ENCODE results near the gene DNAH2.
"Not testable (repeated sequence)": the region's sequence is repeated elsewhere in the genome, so short reads cannot be mapped to it uniquely, and the experiment has no call there.

The DNAH2 gene

GRCh38 chr17:7809086-7809790 is 91.7 kb downstream of the DNAH2 start:
- Histone ChIP-seq H3K4me1 (ENCODE audit: insufficient read depth, low read length, poor library complexity, severe bottlenecking) (peaks cover 5% of the 10 kb centered on the region), H3K4me3 (ENCODE audit: low read length, poor library complexity, severe bottlenecking) (no peak overlapping the region), H3K4me2 (ENCODE audit: low read depth, low read length, poor library complexity, severe bottlenecking) (no peak overlapping the region), H3F3A (ENCODE audit: low read depth) (no peaks in the 10 kb centered on the region), H3K79me2 (ENCODE audit: insufficient read depth, low read length) (no peaks in the 10 kb centered on the region), H3K36me3 (ENCODE audit: insufficient read depth, low read length) (no peaks in the 10 kb centered on the region), H2AFZ (ENCODE audit: low read length) (no peak overlapping the region), H3K9me2 (replicated peaks; ENCODE audit: low read depth, low read length) (no peaks in the 10 kb centered on the region), H4K20me1 (ENCODE audit: insufficient read depth, low read length, poor library complexity, severe bottlenecking) (no peaks in the 10 kb centered on the region), H3K9ac (ENCODE audit: low read depth, low read length, poor library complexity, severe bottlenecking) (no peak overlapping the region), H3K27me3 (ENCODE audit: insufficient read depth, low read length, poor library complexity, severe bottlenecking) (no peaks in the 10 kb centered on the region), H3K9me3 (ENCODE audit: insufficient read depth, low read depth, low read length) (no peaks in the 10 kb centered on the region)
- TF ChIP-seq CTCF (conservative IDR thresholded peaks at IDR 0.05; ENCODE audit: low read length) (no peak), EZH2phosphoT487 (IDR thresholded peaks at IDR 0.05; ENCODE audit: borderline replicate concordance) (no peak)

- H3F3A ChIP-seq (ENCODE audit: low read depth); H3K9me2 ChIP-seq (replicated peaks; ENCODE audit: low read depth, low read length); H4K20me1 ChIP-seq (ENCODE audit: insufficient read depth, low read length, poor library complexity, severe bottlenecking); H3K9me3 ChIP-seq (ENCODE audit: insufficient read depth, low read depth, low read length); H3K36me3 ChIP-seq (ENCODE audit: insufficient read depth, low read length); H3K9ac ChIP-seq (ENCODE audit: low read depth, low read length, poor library complexity, severe bottlenecking); H3K4me3 ChIP-seq (ENCODE audit: low read length, poor library complexity, severe bottlenecking); H3K4me1 ChIP-seq (ENCODE audit: insufficient read depth, low read length, poor library complexity, severe bottlenecking); H3K79me2 ChIP-seq (ENCODE audit: insufficient read depth, low read length); H3K27me3 ChIP-seq (ENCODE audit: insufficient read depth, low read length, poor library complexity, severe bottlenecking); H3K4me2 ChIP-seq (ENCODE audit: low read depth, low read length, poor library complexity, severe bottlenecking); H2AFZ ChIP-seq (ENCODE audit: low read length): not testable (repeated sequence)
These were observed 92.3 kb downstream of the DNAH2 start for GRCh38 chr17:7809791-7810343.

- Histone ChIP-seq H3F3A (ENCODE audit: low read depth) (no peaks in the 10 kb centered on the region), H3K9me2 (replicated peaks; ENCODE audit: low read depth, low read length) (no peaks in the 10 kb centered on the region), H3K4me1 (ENCODE audit: insufficient read depth, low read length, poor library complexity, severe bottlenecking) (peaks cover 5% of the 10 kb centered on the region), H2AFZ (ENCODE audit: low read length) (no peak overlapping the region), H3K9ac (ENCODE audit: low read depth, low read length, poor library complexity, severe bottlenecking) (no peak overlapping the region), H3K4me3 (ENCODE audit: low read length, poor library complexity, severe bottlenecking) (no peak overlapping the region), H4K20me1 (ENCODE audit: insufficient read depth, low read length, poor library complexity, severe bottlenecking) (no peaks in the 10 kb centered on the region), H3K36me3 (ENCODE audit: insufficient read depth, low read length) (no peaks in the 10 kb centered on the region), H3K4me2 (ENCODE audit: low read depth, low read length, poor library complexity, severe bottlenecking) (no peak overlapping the region), H3K79me2 (ENCODE audit: insufficient read depth, low read length) (no peaks in the 10 kb centered on the region), H3K27me3 (ENCODE audit: insufficient read depth, low read length, poor library complexity, severe bottlenecking) (no peaks in the 10 kb centered on the region), H3K9me3 (ENCODE audit: insufficient read depth, low read depth, low read length) (no peaks in the 10 kb centered on the region)
- no peak for TF ChIP-seq EZH2phosphoT487 (IDR thresholded peaks at IDR 0.05; ENCODE audit: borderline replicate concordance)
- TF ChIP-seq CTCF (conservative IDR thresholded peaks at IDR 0.05; ENCODE audit: low read length), result no peak
These were observed 93.7 kb downstream of the DNAH2 start for GRCh38 chr17:7811251-7811650.

- Histone ChIP-seq H3K36me3 (ENCODE audit: insufficient read depth, low read length) (no peaks in the 10 kb centered on the region), H3K4me2 (ENCODE audit: low read depth, low read length, poor library complexity, severe bottlenecking) (no peak overlapping the region), H4K20me1 (ENCODE audit: insufficient read depth, low read length, poor library complexity, severe bottlenecking) (no peaks in the 10 kb centered on the region), H3K4me3 (ENCODE audit: low read length, poor library complexity, severe bottlenecking) (no peak overlapping the region), H3K9me2 (replicated peaks; ENCODE audit: low read depth, low read length) (no peaks in the 10 kb centered on the region), H3K9me3 (ENCODE audit: insufficient read depth, low read depth, low read length) (no peaks in the 10 kb centered on the region), H3K79me2 (ENCODE audit: insufficient read depth, low read length) (no peaks in the 10 kb centered on the region), H3K9ac (ENCODE audit: low read depth, low read length, poor library complexity, severe bottlenecking) (no peak overlapping the region), H3K27me3 (ENCODE audit: insufficient read depth, low read length, poor library complexity, severe bottlenecking) (no peaks in the 10 kb centered on the region), H3F3A (ENCODE audit: low read depth) (no peaks in the 10 kb centered on the region), H3K4me1 (ENCODE audit: insufficient read depth, low read length, poor library complexity, severe bottlenecking) (peaks cover 5% of the 10 kb centered on the region), H2AFZ (ENCODE audit: low read length) (no peak overlapping the region)
- TF ChIP-seq EZH2phosphoT487 (IDR thresholded peaks at IDR 0.05; ENCODE audit: borderline replicate concordance), result no peak
These were observed 97.4 kb downstream of the DNAH2 start for GRCh38 chr17:7814969-7815368.
